Vagina (tissue), 2 donors: ENCODE results near the gene MYO1D. TPM values are rescaled to one million over a fixed set of nuclear protein-coding genes. Genes with fewer than 3 reads are reported as not detected.

Source experiments
- DNase-seq, 2 donors: peaks; one replicate each; pipeline ENCODE4 v3.0.0-alpha.2; 2017; ENCODE audit errors: extremely low spot score in 2 of 2
- H3K27ac ChIP-seq: fragments of 200-600 bp; sonication (generic); one replicate; pipeline ENCODE4 v1.5.1; 2019
- H3K27me3 ChIP-seq: fragments of 200-600 bp; sonication (generic); one replicate; pipeline ENCODE4 v1.5.1; 2019
- H3K36me3 ChIP-seq, 2 donors: fragments of 200-600 bp; sonication (generic); one replicate each; pipeline ENCODE4 v1.5.1; 2017 to 2019
- H3K4me1 ChIP-seq: fragments of 200-600 bp; sonication (generic); one replicate; pipeline ENCODE4 v1.5.1; 2019
- H3K4me3 ChIP-seq, 2 donors: fragments of 200-600 bp; sonication (generic); 1 replicate in 1 of 2; 2 replicates in 1 of 2; pipeline ENCODE4 v1.5.1; 2016 to 2019
- H3K9me3 ChIP-seq: fragments of 200-600 bp; sonication (generic); one replicate; pipeline ENCODE4 v1.5.1; 2019
- CTCF ChIP-seq, 3 experiments: fragments of 450-650 bp in 2 of 3; fragments of 200-600 bp in 1 of 3; sonication (generic) in 1 of 3; IDR thresholded peaks; one replicate each; pipeline ENCODE4 v1.5.1; 2017 to 2019; ENCODE audit warnings: antibody characterized with exemption in 3 of 3, mild to moderate bottlenecking in 2 of 3, moderate library complexity in 2 of 3
- POLR2A ChIP-seq, 2 donors: fragments of 450-650 bp; IDR thresholded peaks; one replicate each; pipeline ENCODE4 v1.6.1; 2017; ENCODE audit warnings: antibody characterized with exemption in 2 of 2, mild to moderate bottlenecking in 2 of 2, moderate library complexity in 2 of 2
- POLR2AphosphoS5 ChIP-seq, 2 donors: sonication (generic); formaldehyde crosslinking; IDR thresholded peaks; one replicate each; pipeline ENCODE4 v1.9.0; 2017; ENCODE audit warnings: antibody characterized with exemption in 2 of 2, mild to moderate bottlenecking in 2 of 2, low read depth in 1 of 2; ENCODE audit not compliant: insufficient read depth in 1 of 2
- intact Hi-C: fragments of 100-400 bp; cut with DNase I; formaldehyde crosslinking; loops from one replicate; pipeline ENCODE4 v1.15.1; 2023
- total RNA-seq: library from RNA; depleted of rRNA; stranded (reverse); fragments of >200 nt; gene quantifications from one replicate; pipeline ENCODE4 v1.2.3, GENCODE V29; 2016

MYO1D gene
- total RNA-seq, 1 donor from 2014 or later = 44.7 TPM

- H3K27ac ChIP-seq = no peak overlapping the region
- H3K36me3 ChIP-seq = peaks cover 0 to 7% of the 10 kb centered on the region in 2 donors
- H3K4me1 ChIP-seq = no peaks in the 10 kb centered on the region
- H3K4me3 ChIP-seq = no peak overlapping the region
- no peaks in the 10 kb centered on the region for H3K27me3 ChIP-seq
- H3K9me3 ChIP-seq = no peaks in the 10 kb centered on the region
- DNase-seq = no peak
- intact Hi-C loops = no loop called here
- TF ChIP-seq POLR2AphosphoS5 (IDR thresholded peaks at IDR 0.05; ENCODE audit: insufficient read depth in 1 of 2, low read depth in 1 of 2) (no peak), POLR2A (IDR thresholded peaks at IDR 0.05) (no peak), CTCF (IDR thresholded peaks at IDR 0.05) (no peak)
Observed at GRCh38 chr17:32713081-32713480, 163.8 kb downstream of the MYO1D start.

DNA sequence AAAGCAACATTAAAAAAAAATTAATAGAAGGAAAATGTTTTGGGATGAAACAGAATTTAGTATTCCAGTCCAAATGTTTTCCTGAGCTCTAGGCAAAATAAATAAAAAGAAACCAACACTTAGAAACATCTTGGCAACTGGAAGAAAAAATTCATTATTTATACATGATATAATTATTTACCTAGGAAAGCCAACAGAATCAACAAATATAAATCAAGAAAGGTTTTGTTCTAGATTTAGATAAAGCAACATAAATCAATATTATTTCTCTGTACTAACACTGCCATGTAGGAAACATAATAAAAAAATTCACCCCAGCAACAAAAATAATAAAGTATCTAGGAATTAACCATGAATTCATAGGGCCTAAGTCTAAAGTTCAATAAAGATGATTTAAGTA, 167.4 kb downstream of the MYO1D start:
- Histone ChIP-seq H3K4me1 (no peaks in the 10 kb centered on the region), H3K9me3 (no peaks in the 10 kb centered on the region), H3K27ac (no peak overlapping the region), H3K27me3 (no peaks in the 10 kb centered on the region), H3K36me3 (peaks cover 0 to 7% of the 10 kb centered on the region in 2 donors), H3K4me3 (no peak overlapping the region)
- intact Hi-C loops = no loop called here
- DNase-seq = no peak
- no peak for TF ChIP-seq CTCF (IDR thresholded peaks at IDR 0.05)
- no peak for TF ChIP-seq POLR2AphosphoS5 (IDR thresholded peaks at IDR 0.05; ENCODE audit: insufficient read depth in 1 of 2, low read depth in 1 of 2)
- TF ChIP-seq POLR2A (IDR thresholded peaks at IDR 0.05) = no peak

- TF ChIP-seq POLR2A (IDR thresholded peaks at IDR 0.05) (no peak), POLR2AphosphoS5 (IDR thresholded peaks at IDR 0.05; ENCODE audit: insufficient read depth in 1 of 2, low read depth in 1 of 2) (no peak), CTCF (IDR thresholded peaks at IDR 0.05) (no peak)
- no peak for DNase-seq
- Histone ChIP-seq H3K36me3 (peaks cover 0 to 4% of the 10 kb centered on the region in 2 donors), H3K27ac (no peak overlapping the region), H3K27me3 (no peaks in the 10 kb centered on the region), H3K9me3 (no peaks in the 10 kb centered on the region), H3K4me3 (no peak overlapping the region), H3K4me1 (no peaks in the 10 kb centered on the region)
- intact Hi-C loops = no loop called here
Observed at GRCh38 chr17:32701871-32702270, 175.1 kb downstream of the MYO1D start.

DNA sequence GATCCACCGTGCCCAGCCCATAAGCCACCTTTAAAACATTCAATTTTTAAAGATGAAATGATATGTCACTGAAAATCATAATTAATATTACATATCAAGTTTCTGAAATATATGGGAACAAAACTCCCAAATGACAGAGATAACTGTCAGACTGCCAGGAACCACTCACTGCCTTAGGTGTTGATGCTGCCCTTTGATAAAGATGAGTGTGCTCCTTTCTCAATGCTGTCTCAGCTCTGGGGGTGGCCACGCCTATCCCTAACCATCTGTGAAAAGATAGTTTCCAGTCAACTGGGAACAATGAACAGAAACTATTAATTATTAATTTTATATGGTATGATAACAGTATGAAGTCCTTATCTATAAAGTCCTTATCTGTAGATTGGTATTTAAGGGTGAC, 177.7 kb downstream of the MYO1D start:
- peaks cover 0 to 4% of the 10 kb centered on the region in 2 donors for H3K36me3 ChIP-seq
- no peak for DNase-seq
- H3K9me3 ChIP-seq = no peaks in the 10 kb centered on the region
- H3K27me3 ChIP-seq = no peaks in the 10 kb centered on the region
- H3K4me3 ChIP-seq = no peak overlapping the region
- H3K4me1 ChIP-seq = no peaks in the 10 kb centered on the region
- intact Hi-C loops = no loop called here
- H3K27ac ChIP-seq = no peak overlapping the region
- TF ChIP-seq POLR2A (IDR thresholded peaks at IDR 0.05) (no peak), POLR2AphosphoS5 (IDR thresholded peaks at IDR 0.05; ENCODE audit: insufficient read depth in 1 of 2, low read depth in 1 of 2) (no peak), CTCF (IDR thresholded peaks at IDR 0.05) (no peak)

DNA sequence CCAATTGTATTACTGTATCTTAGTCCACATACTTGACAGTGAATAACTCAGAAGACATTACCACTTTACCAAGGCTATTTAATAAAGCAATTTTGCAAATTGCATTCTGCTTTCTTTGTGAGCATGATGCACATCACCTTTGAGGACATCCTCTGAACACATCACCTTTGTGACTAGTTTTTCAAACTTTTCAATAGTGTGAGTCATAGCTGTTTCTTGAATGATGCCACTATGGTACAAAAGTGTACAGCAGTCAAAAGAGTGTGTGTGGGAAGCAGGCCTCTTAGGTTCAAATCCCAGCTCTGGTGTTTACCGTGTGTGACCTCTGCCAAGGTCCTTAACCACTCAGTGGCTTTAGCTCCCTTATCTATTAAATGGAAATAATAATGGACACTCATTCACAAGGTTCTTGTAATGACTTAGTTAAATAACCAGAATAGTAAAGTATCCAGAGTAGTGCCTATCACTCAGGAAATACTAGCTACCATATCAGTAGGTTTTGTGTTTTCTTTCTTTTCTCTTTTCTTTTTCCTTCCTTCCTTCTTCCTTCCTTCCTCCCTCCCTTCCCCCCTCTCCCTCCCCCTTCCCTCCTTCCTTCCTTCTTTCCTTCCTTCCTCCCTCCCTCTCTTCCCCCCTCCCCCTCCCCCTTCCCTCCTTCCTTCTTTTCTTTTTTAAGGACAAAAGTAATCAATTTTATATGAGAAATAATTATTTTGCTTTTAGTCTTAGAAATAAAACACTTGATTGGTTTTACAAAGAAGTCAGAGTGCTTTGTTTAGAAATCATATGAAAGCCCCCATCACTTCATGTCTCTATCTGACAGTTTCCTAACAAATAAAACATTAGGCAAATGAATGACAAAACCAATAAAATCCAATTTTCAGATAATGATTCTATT, 178.9 kb downstream of the MYO1D start:
- Histone ChIP-seq H3K27ac (no peak overlapping the region), H3K4me1 (no peaks in the 10 kb centered on the region), H3K27me3 (no peaks in the 10 kb centered on the region), H3K36me3 (peaks cover 0 to 4% of the 10 kb centered on the region in 2 donors), H3K9me3 (no peaks in the 10 kb centered on the region), H3K4me3 (no peak overlapping the region)
- TF ChIP-seq CTCF (IDR thresholded peaks at IDR 0.05) = no peak
- TF ChIP-seq POLR2A (IDR thresholded peaks at IDR 0.05) = no peak
- no peak for TF ChIP-seq POLR2AphosphoS5 (IDR thresholded peaks at IDR 0.05; ENCODE audit: insufficient read depth in 1 of 2, low read depth in 1 of 2)
- intact Hi-C loops = no loop called here
- DNase-seq = no peak
